PC-9 (cell line): ENCODE data around the gene PLEKHA6.

Experiments used
- EZH2 ChIP-seq: fragments of 200-600 bp; sonication (generic); IDR thresholded peaks from 2 replicates; pipeline ENCODE4 v1.8.0; 2017; ENCODE audit warnings: antibody characterized with exemption, low read depth
- TF ChIP-seq, protein P1 (sequence below): fragments of 200-600 bp; sonication (generic); conservative IDR thresholded peaks from 2 replicates; pipeline ENCODE4 v1.6.1; 2017; ENCODE audit warnings: mixed run types, antibody characterized with exemption, mild to moderate bottlenecking, moderate library complexity

DNA sequence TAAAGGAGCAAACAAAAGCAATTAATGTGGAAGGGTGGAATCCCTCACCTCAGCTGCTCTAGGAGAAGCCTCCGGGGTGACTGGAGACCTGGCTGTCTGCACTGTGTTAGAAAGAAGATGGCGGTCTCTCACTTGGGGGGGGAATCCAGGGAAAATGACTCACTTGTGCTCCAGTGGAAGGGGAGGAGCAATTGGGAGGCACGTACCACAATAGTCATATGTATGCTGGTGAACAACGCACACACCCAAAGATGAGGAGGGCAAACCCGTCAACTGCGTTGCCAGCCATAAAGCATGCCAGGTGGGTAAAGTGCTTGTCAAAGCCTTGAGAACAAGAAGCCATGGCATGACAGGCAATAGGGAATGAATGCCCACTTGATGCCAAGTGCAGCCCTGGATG is 22.1 kb downstream of the PLEKHA6 start:
- TF ChIP-seq, protein P1, sequence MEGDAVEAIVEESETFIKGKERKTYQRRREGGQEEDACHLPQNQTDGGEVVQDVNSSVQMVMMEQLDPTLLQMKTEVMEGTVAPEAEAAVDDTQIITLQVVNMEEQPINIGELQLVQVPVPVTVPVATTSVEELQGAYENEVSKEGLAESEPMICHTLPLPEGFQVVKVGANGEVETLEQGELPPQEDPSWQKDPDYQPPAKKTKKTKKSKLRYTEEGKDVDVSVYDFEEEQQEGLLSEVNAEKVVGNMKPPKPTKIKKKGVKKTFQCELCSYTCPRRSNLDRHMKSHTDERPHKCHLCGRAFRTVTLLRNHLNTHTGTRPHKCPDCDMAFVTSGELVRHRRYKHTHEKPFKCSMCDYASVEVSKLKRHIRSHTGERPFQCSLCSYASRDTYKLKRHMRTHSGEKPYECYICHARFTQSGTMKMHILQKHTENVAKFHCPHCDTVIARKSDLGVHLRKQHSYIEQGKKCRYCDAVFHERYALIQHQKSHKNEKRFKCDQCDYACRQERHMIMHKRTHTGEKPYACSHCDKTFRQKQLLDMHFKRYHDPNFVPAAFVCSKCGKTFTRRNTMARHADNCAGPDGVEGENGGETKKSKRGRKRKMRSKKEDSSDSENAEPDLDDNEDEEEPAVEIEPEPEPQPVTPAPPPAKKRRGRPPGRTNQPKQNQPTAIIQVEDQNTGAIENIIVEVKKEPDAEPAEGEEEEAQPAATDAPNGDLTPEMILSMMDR: no peak
- TF ChIP-seq EZH2: no peak
